NCI-H1436 (cell line): Measurements from ENCODE around the gene CKMT1B.
"Not testable (repeated sequence)": the region's sequence is repeated elsewhere in the genome, so short reads cannot be mapped to it uniquely, and the experiment has no call there.

ENCODE experiments used
- DNase-seq: peaks from one replicate; lab custom pipeline; 2025; lab: John Stamatoyannopoulos, UW

The CKMT1B gene

DNA sequence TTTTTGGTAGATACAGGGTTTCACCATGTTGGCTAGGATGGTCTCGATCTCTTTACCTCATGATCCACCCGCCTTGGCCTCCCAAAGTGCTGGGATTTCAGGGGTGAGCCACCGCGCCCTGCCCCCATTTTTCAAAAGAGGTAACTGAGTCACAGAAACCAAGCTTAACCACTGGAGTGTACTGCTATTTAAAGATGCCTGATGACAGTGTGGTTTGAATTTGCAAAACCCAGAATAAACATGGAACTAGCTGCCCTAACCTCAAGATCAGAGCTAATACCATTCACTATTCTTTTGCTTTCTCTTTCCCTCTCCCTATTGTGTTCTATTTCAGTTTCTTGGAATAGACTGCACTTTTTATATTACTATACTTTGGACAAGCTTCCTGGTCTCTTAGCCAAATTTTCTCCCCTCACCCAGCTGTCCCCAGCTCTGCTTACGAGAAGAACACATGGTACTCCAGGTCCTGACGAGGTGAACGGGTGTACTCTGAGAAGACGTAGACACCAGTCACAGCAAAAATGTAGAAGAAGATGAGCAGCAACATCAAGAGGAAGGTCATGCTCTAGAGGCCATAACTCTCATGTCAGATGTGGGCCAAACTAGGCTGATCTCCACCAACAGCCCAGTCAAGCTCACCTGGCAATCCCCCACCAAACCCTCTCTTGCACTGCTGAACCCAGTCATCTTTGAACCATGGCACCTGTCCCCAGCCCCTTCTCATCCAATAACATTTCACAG lies 44.8 kb downstream of the CKMT1B start:
- not testable (repeated sequence) for DNase-seq
